ENCODE data around the gene GDF3.
"Not testable (repeated sequence)": the region's sequence is repeated elsewhere in the genome, so short reads cannot be mapped to it uniquely, and the experiment has no call there.

The GDF3 gene

DNA sequence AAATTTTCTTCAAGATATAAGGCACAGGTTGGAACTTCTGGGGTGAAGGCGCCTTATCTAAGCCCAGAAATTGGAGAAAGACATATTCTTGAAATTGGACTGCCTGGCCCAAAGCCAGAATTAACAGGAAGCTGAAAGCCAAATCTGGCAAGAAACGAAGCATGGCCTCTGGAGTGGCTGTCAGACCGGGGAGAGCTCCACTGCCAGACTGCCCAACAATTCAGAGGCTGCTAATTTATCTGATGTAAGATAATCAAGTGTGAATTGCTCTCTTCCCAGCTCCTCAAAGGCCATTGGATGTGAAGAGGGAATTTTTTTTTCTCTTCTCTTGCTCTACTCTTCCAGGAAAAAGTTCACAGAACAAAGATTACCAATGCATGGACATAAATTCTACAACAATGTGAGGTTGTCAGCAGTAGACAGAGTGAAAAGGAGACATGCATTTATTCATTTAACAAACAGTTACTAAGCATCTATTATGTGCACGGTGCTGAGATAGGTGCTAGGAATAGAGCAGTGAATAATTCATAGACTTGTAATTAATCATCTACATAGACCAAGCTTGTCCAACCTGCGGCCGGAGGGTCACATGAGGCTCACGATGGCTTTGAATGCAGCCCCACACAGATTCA lies at the start of gene GDF3:
TSS of gene GDF3 (minus strand) at position 210 of the 632 bp plus-strand sequence. CDS start at position 163, 47 bp downstream.
- no peak for DNase-seq (ENCODE audit: low read depth)

DNA sequence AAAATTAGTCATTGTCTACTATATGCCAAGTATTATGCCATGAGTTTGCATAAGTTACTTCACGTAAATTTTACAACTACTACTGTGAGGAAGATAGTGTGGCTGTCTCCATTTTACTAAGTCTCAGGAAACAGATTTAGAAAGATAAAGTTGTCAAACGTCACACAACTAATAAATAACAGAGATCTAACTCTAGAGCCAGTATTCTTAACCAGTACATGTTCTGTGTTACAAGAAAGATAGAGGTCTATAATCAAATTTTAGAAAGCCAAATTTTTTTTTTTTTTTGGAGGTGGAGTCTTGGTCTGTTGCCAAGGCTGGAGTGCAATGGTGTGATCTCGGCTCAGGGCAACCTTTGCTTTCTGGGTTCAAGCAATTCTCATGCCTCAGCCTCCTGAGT lies 37.4 kb upstream of the GDF3 start:
- no peak for DNase-seq (ENCODE audit: low read depth)

DNA sequence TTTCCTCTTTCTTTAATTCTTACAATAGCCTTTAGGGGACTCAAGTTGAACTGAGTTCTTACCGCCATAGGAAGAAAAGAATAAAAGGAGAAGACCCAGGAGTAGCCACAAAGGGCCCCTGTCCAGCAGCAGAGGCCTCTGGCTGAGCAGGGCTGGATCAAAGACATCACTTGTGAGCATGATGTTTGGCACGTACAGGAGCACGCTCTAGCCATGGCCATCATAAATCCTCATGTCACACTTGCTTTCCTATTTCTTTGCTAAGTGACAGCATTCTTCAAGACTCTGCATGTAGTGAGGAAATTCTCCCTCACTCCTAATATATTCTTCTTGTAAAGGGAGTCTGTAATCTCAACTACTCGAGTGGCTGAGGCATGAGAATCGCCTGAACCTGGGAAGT lies 35.9 kb upstream of the GDF3 start:
- DNase-seq (ENCODE audit: low read depth), result no peak

DNA sequence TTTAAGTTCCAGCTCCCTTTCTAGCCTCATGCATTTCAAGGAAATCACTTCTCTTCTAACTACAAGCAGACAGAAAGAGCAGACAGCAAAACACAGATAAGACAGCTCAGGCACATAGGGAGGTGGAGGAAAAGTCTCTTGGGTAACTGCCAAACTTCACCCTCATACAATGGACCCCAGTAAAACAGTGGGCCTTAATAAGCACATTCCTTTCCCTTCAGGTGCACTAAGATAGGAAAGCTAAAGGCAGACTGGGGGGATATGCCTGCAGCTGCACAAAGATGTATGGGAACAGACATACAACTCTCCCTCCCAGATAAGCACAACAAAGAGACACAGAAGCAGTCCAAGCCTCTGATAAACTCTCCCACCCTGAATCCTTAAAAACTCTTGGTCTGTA lies 35.4 kb upstream of the GDF3 start:
- DNase-seq (ENCODE audit: low read depth), result not testable (repeated sequence)

DNA sequence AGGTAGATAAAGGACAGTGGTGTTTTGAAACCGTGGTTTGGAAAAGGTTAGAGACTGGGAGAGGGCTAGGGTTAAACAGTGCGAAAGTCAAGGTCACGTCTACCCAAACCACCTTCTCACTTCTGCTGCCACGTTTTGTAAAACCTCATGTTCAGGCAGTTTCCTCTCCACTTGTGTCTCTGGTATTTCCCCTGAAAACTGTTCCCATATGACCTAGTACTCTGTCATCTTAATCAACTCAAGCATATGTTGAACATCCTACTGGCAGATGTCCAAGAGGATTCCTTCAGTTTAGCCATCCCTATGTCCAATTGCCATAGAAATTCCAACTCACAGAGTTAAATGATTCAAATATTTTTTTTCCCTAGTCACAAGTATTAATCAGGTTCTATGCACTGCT lies 34.2 kb upstream of the GDF3 start:
- DNase-seq (ENCODE audit: low read depth), result no peak

DNA sequence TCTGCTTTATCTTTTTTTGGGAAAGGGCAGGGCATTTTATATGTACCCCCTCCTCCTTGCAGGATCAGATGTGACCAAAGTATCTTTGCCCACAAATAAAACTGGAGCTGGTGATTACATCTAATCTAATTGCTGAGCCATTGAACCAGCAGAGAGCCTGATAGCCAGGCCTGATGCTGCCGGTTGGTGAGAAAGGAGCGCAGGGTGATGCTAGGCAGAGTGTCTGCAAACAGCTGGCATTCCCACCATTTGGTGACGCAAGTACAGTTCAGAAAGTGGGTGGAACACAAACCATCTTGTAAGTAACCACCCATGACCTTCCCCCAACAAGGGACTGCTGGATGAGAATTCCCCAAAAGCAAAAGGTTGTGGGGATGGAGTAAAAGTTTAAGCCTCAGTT lies 28.4 kb upstream of the GDF3 start:
- no peak for DNase-seq (ENCODE audit: low read depth)

DNA sequence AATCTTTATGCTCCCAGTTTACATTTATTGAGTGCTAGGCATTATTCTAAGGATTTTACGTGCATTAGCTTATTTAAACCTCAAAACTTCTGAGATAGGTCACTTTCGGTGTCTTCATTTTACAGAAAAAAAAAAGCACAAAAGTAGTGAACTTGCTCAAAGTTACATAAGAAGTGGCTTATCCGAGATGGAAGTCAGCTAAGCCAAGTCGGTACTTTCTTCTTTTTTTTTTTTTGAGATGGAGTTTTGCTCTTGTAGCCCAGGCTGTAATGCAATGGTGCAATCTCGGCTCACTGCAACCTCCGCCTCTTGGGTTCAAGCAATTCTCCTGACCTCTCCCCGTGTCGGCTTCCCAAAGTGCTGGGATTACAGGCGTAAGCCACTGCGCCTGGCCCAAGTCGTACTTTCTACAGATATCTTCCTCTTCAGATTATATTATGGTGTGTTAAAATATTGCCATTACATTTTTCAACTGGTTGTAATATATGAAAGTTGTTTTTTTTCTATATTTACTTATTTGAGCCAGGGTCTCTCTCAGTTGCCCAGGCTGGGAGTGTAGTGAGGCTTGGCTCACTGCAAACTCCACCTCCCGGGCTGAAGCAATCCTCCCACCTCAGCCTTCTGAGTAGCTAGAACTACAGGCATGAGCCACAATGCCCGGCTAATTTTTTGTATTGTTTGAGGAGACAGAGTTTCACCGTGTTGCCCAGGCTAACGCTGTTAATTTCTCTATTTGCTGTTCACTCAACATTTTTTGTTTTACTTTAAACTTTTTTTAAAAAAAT lies 24.6 kb upstream of the GDF3 start:
- no peak for DNase-seq (ENCODE audit: low read depth)

DNA sequence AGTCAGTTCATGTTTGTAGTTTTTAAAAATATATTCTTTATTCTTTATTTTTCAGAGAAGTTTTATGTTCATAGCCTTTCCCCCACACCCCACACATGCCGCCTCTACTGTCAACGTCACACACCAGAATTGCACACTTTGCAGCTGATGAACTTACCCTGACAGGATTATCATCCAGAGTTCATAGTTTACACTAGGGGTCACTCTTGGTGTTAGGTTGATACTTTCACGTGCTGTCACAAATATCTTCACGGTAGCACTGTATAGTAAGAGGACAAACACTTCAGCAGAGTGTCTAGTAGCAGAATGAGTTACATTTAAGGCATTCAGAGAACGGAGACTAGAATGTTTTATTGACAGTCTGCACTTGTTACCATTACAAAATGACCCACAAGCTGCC lies 20.8 kb upstream of the GDF3 start:
- no peak for DNase-seq (ENCODE audit: low read depth)

DNA sequence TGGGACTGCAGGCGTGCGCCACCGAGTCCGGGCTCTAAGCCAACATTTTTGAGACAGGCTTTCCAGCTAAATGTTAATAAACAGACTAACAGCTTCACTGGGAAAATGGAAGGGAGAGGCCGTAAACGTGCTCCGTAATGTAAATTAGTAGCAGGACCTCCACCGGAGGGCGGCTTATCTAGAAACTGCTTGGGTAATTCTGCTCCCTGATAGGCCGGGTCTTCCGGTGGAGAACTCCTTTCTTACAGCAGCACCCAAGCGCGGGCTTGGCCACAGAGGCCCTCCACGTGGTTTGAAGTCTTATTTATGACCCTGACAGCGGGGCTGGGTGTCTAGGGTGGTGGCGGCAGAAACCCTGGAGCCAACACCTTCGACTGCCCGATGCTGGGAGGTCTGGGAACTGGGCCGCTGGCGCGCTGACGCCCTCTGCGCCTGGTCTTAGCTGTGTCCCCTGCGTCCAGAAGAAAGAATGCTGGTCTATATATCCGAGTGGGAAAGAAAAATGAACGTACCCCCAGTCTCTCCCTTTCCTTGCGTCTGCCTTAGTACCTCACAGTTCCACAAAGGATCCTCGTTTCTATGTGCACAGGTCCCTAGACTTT lies 17.4 kb upstream of the GDF3 start:
- no peak for DNase-seq (ENCODE audit: low read depth)

DNA sequence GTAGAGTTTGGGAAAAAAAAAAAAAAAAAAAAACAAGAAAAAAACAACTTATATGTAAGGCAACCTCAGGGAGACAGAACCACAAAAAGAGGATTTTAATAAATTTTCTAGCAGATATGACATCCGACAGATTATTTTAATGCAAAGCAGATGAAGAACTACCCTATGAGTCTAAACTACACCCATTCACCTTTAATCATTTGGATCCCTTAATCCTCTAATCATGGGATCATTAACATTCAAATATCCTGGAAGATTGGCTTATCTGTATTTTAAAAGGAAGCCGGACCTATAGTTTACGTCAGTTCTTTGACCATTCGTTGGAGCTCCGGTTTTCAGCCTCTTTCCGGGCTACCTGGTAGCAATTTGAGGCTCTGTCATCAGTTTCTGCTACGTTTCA lies 15.6 kb upstream of the GDF3 start, which contains the start of gene DPPA3:
TSS of gene DPPA3 (plus strand) at position 301 of the 400 bp plus-strand sequence. CDS start 138 bp downstream, outside the sequence.
- no peak for DNase-seq (ENCODE audit: low read depth)

DNA sequence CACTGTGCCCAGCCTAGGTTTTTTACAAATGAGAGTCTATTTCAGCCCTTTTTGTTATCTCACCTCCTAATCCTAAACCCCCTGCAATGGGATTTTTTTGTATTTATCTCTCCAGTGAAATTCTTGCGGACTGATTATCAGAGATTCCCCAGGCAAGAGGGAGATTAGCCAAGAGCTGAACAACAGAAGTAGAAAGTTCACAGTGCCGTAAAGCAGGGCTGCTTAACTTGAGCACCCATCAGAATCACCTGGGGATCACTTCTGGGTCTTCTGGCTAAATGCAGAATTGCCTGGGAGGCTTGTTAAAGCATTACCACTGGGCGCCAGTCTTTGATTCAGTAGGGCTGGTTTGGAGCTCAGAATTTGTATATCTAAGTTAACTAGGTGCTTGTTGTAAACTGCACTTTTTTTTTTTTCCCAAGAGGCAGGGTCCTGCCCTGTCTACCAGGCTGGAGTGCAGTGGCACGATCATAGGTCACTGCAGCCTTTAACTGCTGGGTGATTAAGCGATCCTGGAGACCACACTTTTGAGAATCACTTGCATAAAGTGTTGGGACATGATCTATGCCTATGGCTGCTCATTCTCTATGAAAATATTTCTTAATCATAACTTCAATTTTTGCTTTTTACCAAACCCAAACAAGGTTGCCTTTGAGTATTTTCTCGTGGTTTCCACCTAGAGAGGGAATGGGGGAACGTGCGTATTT lies 14.5 kb upstream of the GDF3 start:
- no peak for DNase-seq (ENCODE audit: low read depth)

DNA sequence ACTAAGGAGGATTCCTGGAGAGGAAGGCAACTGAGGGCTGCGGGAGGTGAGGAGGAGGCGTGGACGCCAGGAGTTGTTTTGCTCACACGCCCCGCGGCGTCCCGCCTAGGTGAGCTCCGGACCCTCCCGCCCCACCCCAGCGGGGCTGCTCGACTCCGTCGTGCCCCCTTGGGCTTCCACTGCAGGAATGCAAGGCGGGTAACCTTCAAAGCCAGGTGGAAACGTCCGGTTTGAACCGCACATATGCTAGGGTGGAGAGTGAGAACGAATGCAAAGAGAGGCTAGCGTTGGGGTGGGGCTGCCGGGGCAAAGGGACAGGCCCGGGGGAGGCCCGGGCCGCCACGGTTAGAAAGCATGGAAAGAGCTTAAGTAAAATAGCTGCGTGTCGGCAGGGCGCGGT lies 10.3 kb upstream of the GDF3 start:
- DNase-seq (ENCODE audit: low read depth), result no peak

DNA sequence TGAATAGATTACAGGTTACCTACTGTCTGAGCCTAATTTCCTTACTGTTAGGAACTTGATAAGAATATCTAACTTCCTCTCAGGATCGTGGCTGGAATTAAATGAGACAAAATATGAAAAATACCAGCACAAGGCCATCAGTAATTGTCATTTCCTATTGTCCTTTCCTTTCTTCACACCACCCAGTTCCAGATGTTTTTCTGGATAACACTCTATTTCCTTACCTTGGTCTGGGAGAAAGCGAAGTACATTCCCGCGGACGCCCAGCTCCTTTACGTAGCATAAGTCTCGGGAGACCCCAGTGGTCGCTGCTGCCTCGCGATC lies 376 bp downstream of the GDF3 start:
- DNase-seq (ENCODE audit: low read depth), result no peak

DNA sequence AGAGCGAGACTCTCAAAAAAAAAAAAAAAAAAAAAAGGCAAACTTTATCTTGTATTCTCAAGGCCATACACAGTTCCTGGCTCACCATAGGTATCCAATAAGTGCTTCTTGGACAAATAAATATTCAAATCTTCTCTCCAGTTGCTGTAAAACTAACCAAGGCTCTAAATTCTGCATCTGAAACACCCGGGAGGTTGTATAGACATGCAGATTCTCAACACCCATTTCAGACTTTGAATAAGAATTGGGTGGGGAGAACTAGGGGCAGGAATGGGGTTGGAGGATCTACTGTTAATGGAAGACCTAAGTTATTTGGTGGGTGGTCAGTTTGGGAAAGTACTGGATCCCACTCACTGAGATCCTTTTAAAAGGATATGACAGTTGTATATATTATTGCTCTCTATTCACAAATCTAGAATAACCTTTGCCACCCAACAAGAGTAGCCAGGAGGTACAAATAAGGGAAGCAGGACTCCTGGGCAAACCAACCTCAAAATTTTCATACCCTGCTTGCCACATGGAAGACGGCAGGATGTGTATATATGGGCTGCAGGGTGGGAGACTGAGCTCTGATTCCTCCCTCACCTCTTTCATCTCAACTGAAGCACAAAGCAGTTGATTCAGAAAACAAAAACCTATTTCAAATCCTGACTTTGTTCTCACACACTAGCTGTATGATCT lies 879 bp downstream of the GDF3 start:
- no peak for DNase-seq (ENCODE audit: low read depth)

DNA sequence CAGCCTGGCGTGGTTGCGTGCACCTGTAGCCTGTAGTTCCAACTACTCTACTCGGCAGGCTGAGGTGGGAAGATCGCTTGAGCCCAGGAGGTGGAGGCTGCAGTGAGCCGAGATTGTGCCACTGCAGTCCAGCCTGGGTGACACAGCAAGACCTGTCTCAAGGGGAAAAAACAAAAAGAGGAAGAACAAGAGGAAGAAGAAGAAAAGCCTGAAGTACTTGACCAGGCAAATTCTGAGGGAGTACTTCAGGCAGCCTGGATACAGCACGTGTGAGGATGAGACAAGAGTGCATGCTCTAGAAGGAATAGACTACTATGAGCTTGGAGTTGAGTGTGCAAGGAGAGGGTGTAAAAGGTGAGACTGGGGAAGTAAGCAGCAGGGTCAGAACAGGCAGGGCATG lies 1.8 kb downstream of the GDF3 start:
- no peak for DNase-seq (ENCODE audit: low read depth)

DNA sequence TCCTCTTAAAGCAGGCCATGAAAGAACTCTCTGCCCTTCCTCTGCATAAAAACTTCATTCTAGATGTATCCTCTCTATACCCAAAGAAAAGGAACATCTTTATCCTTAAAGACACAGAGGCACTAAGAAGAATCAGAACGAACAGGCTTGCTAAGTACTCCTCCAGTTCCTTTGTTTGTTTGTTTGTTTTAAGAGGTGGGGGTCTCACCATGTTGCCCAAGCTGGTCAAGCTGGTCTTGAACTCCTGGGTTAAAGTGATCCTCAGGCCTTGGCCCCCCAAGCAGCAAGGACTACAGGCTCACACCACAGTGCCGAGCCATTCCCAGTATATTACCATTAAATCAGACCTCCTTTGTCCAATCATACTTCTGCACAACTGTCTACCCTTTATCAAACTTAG lies 14.0 kb downstream of the GDF3 start:
- no peak for DNase-seq (ENCODE audit: low read depth)

DNA sequence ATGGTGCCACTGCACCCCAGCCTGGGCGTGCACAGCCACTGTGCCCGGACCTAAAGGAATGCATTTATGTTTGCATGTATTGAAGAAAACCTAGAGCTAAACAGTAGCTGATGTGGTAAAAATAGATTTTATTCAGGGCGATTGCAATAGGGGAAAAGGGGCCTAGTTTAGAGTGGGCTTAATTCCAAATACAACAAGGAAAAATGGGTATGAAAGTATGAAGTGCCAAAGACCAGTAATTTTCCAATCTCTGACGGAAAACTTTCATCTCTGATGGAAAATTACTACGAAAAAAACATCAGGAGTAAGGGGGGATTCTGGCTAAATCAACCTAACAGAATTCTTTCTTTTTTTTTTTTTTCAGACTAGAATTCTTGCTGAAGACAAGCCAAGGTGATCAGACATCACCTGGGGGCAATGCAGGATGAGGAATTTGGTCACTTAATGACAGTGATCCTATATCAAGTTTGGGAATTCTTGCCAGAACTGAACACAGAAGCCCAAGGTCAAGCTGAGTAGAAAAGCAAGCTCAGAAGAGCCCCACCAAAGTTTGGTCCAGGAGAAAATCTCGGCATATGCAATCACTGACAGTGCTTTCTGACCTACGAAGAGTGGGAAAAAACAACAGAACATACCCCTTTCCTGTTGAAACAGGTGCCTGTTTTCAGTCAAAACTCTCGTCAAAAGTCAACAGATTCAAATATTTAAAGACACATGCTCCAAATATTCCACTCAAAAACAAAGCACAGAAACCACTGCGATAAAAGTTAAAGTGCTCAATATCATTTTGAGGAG lies 16.1 kb downstream of the GDF3 start:
- no peak for DNase-seq (ENCODE audit: low read depth)

DNA sequence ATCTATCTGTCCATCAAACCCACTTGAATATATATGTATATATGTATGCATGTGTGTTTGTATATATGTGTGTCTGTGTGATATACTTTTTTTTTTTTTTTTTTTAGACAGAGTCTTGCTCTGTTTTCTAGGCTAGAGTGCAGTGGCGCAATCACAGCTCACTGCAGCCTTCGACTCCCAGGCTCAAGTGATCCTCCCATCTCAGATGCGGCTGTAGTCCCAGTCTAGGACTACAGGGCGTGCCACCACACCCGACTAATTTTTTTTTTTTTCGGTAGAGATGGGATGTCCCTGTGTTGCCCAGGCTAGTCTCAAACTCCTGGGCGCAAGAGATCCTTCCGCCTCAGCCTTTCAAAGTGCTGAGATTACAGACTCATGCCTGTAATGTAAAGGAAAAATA lies 16.8 kb downstream of the GDF3 start:
- no peak for DNase-seq (ENCODE audit: low read depth)

DNA sequence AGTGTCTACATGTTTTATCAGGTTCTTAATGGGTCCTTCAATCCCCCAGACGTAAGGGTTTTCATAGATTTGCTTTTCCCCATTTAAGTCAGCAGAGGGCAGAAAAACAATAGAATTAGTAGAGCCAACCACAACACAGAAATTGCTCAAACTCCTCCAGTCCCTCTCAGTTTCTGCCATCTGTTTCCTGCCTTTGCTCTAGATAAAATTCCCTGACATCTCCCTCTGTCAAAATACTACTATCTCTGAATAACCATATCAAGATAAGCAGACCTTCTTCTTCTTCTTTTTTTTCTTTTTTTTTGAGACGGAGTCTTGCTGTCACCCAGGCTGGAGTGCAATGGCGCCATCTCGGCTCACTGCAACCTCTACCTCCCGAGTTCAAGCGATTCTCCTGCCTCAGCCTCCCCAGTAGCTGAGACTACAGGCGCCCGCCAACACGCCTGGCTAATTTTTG lies 18.1 kb downstream of the GDF3 start:
- not testable (repeated sequence) for DNase-seq (ENCODE audit: low read depth)

DNA sequence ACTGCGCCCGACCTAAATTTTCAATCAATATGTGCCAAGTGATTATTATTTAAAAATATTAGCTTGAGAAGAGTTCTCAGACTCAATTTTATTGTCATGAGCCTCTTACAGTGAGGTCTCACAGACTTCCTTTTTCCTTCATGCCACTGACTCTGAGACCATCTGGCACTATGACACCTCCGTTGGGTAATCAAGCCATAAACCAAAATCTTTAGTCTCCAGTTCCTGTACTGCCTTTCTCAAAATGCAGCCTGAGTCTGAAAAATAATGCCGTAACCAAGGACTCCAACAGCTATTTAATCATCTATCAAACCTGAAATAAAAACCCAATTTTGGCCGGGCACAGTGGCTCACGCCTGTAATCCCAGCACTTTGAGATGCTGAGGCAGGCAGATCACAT lies 20.1 kb downstream of the GDF3 start:
- DNase-seq (ENCODE audit: low read depth), result not testable (repeated sequence)

DNA sequence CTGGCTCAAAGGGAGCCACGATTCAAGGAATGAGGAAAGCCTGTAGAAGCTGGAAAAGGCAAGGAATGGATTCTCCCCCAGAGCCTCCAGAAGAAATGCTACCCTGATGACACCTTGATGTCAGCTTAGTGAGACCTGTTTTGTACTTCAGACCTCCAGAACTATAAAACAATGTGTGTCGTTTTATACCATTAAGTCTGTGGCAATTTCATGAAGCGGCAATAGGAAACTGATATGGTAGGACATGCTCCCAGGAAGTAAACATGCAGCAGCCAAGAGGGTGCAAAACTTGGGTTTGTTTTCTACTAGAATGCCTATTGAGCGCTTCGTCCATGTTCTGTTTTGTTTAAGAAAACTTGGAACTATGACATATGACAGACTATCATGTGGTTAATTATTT lies 27.4 kb downstream of the GDF3 start:
- no peak for DNase-seq (ENCODE audit: low read depth)
